Loucy (cell line): ENCODE data around the gene MAP3K5.

Experiments used
- H2AFZ ChIP-seq: fragments of 200-600 bp; sonication (generic); 2 replicates; pipeline ENCODE4 v1.6.0; 2016; ENCODE audit warnings: antibody characterized with exemption, mild to moderate bottlenecking, low read length, moderate library complexity
- H3F3A ChIP-seq: fragments of 200-600 bp; 2 replicates; pipeline ENCODE4 v1.6.0; 2016; ENCODE audit warnings: antibody characterized with exemption, low read depth, mild to moderate bottlenecking
- H3K27me3 ChIP-seq: fragments of 200-600 bp; sonication (generic); 2 replicates; pipeline ENCODE4 v1.6.1; 2014; ENCODE audit warnings: low read length, mild to moderate bottlenecking; ENCODE audit not compliant: insufficient read depth, poor library complexity, severe bottlenecking
- H3K36me3 ChIP-seq: fragments of 200-600 bp; sonication (generic); 2 replicates; pipeline ENCODE4 v1.6.1; 2016; ENCODE audit warnings: low read length; ENCODE audit not compliant: insufficient read depth
- H3K4me1 ChIP-seq: fragments of 200-600 bp; sonication (generic); 2 replicates; pipeline ENCODE4 v1.5.1; 2014; ENCODE audit warnings: low read length, mild to moderate bottlenecking; ENCODE audit not compliant: insufficient read depth, poor library complexity, severe bottlenecking
- H3K4me2 ChIP-seq: fragments of 200-600 bp; sonication (generic); 2 replicates; pipeline ENCODE4 v1.6.0; 2014; ENCODE audit warnings: antibody characterized with exemption, low read length, low read depth, mild to moderate bottlenecking; ENCODE audit not compliant: poor library complexity, severe bottlenecking
- H3K4me3 ChIP-seq: fragments of 200-600 bp; sonication (generic); 2 replicates; pipeline ENCODE4 v1.5.1; 2014; ENCODE audit warnings: low read length, mild to moderate bottlenecking, mixed read lengths; ENCODE audit not compliant: poor library complexity, severe bottlenecking
- H3K79me2 ChIP-seq: fragments of 200-600 bp; sonication (generic); 2 replicates; pipeline ENCODE4 v1.6.1; 2014; ENCODE audit warnings: low read length; ENCODE audit not compliant: insufficient read depth
- H3K9ac ChIP-seq: fragments of 200-600 bp; sonication (generic); 2 replicates; pipeline ENCODE4 v1.6.0; 2014; ENCODE audit warnings: mild to moderate bottlenecking, low read depth, low read length, moderate library complexity; ENCODE audit not compliant: poor library complexity, severe bottlenecking
- H3K9me2 ChIP-seq: fragments of 200-600 bp; sonication (generic); replicated peaks from 2 replicates; pipeline ENCODE4 v1.6.1; 2016; ENCODE audit warnings: low read depth, low read length, mixed read lengths
- H3K9me3 ChIP-seq: fragments of 200-600 bp; sonication (generic); 2 replicates; pipeline ENCODE4 v1.6.1; 2014; ENCODE audit warnings: mild to moderate bottlenecking, antibody characterized with exemption, low read length, low read depth; ENCODE audit not compliant: insufficient read depth
- H4K20me1 ChIP-seq: fragments of 200-600 bp; sonication (generic); 2 replicates; pipeline ENCODE4 v1.6.0; 2014; ENCODE audit warnings: antibody characterized with exemption, low read length, mild to moderate bottlenecking; ENCODE audit not compliant: insufficient read depth, poor library complexity, severe bottlenecking
- CTCF ChIP-seq: fragments of 200-600 bp; sonication (generic); conservative IDR thresholded peaks from 2 replicates; pipeline ENCODE4 v1.5.1; 2014; ENCODE audit warnings: mild to moderate bottlenecking, antibody characterized with exemption, low read length
- EZH2phosphoT487 ChIP-seq: fragments of 200-600 bp; IDR thresholded peaks from 2 replicates; pipeline ENCODE4 v1.6.1; 2018; ENCODE audit warnings: antibody characterized with exemption, mild to moderate bottlenecking, moderate library complexity, borderline replicate concordance

MAP3K5 gene

GRCh38 chr6:136624347-136624746, 167.9 kb downstream of the MAP3K5 start:
- TF ChIP-seq EZH2phosphoT487, result no peak
- no peak for TF ChIP-seq CTCF

GRCh38 chr6:136618086-136618485, 174.2 kb downstream of the MAP3K5 start:
- no peaks in the 10 kb centered on the region for H3K36me3 ChIP-seq
- no peak overlapping the region for H3K9ac ChIP-seq
- no peaks in the 10 kb centered on the region for H3K27me3 ChIP-seq

More at GRCh38 chr6:136624347-136624746, 167.9 kb downstream of the MAP3K5 start:
- Histone ChIP-seq H3K9me2 (no peaks in the 10 kb centered on the region), H3K36me3 (no peaks in the 10 kb centered on the region), H3K9me3 (no peaks in the 10 kb centered on the region), H3K4me1 (no peaks in the 10 kb centered on the region), H3K4me3 (no peak overlapping the region), H3K9ac (no peak overlapping the region), H3K4me2 (no peak overlapping the region), H3K27me3 (no peaks in the 10 kb centered on the region), H2AFZ (no peak overlapping the region), H3F3A (no peaks in the 10 kb centered on the region), H3K79me2 (no peaks in the 10 kb centered on the region), H4K20me1 (no peaks in the 10 kb centered on the region)

GRCh38 chr6:136616527-136616926, 175.8 kb downstream of the MAP3K5 start:
- Histone ChIP-seq H3K79me2 (no peaks in the 10 kb centered on the region), H3K9ac (no peak overlapping the region), H3F3A (no peaks in the 10 kb centered on the region), H3K4me3 (no peak overlapping the region), H3K4me2 (no peak overlapping the region), H3K9me3 (no peaks in the 10 kb centered on the region), H3K27me3 (no peaks in the 10 kb centered on the region), H3K4me1 (no peaks in the 10 kb centered on the region), H3K36me3 (no peaks in the 10 kb centered on the region), H2AFZ (no peak overlapping the region), H4K20me1 (no peaks in the 10 kb centered on the region), H3K9me2 (no peaks in the 10 kb centered on the region)
- no peak for TF ChIP-seq CTCF
- no peak for TF ChIP-seq EZH2phosphoT487

More at GRCh38 chr6:136618086-136618485, 174.2 kb downstream of the MAP3K5 start:
- no peak for TF ChIP-seq EZH2phosphoT487
- no peak for TF ChIP-seq CTCF
- Histone ChIP-seq H3K9me2 (no peaks in the 10 kb centered on the region), H3K9me3 (no peaks in the 10 kb centered on the region), H3K4me1 (no peaks in the 10 kb centered on the region), H3K79me2 (no peaks in the 10 kb centered on the region), H3K4me2 (no peak overlapping the region), H2AFZ (no peak overlapping the region), H4K20me1 (no peaks in the 10 kb centered on the region), H3F3A (no peaks in the 10 kb centered on the region), H3K4me3 (no peak overlapping the region)
